PC-9 (cell line): ENCODE data around the gene KCNK7.

Experiments used
- CTCF ChIP-seq: fragments of 200-600 bp; sonication (generic); conservative IDR thresholded peaks from 2 replicates; pipeline ENCODE4 v1.6.1; 2017; ENCODE audit warnings: mixed run types, antibody characterized with exemption, mild to moderate bottlenecking, moderate library complexity
- EZH2 ChIP-seq: fragments of 200-600 bp; sonication (generic); IDR thresholded peaks from 2 replicates; pipeline ENCODE4 v1.8.0; 2017; ENCODE audit warnings: antibody characterized with exemption, low read depth

- TF ChIP-seq EZH2 (no peak), CTCF (no peak)
These were observed 24.2 kb downstream of the KCNK7 start for GRCh38 chr11:65571420-65571819.
